ENCODE data around the gene EPHA10.

EPHA10 gene

DNA sequence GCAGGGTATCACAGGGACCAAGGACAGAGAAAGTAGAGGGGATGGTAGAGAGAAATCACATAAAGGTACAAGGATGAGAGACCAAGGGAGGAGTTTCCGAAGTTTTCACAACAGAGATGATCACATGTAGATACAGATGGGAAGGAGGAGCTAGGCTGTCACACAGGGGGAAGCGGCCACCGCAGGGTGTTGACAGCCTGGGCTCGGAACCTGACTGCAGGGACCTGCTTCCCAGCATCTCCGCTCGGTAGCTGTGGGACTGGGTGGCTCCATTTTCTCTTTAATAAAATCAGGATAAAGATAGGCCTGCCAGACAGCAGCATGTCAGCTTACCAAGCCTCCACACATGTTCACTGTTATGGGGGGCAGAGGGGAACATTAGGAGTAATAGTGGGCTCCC lies 40.3 kb downstream of the EPHA10 start:
- Histone ChIP-seq H3K4me3 (replicated peaks; ENCODE audit: insufficient read depth, low read length) (no peak overlapping the region), H3K27ac (replicated peaks) (no peak overlapping the region), H3K27me3 (ENCODE audit: insufficient read depth, poor library complexity, severe bottlenecking) (no peaks in the 10 kb centered on the region)
- TF ChIP-seq CTCF (IDR thresholded peaks at IDR 0.05; ENCODE audit: insufficient read depth, low read length) (no peak), POLR2AphosphoS5 (IDR thresholded peaks at IDR 0.05; ENCODE audit: low read depth) (no peak)
- TF ChIP-seq, protein P1, sequence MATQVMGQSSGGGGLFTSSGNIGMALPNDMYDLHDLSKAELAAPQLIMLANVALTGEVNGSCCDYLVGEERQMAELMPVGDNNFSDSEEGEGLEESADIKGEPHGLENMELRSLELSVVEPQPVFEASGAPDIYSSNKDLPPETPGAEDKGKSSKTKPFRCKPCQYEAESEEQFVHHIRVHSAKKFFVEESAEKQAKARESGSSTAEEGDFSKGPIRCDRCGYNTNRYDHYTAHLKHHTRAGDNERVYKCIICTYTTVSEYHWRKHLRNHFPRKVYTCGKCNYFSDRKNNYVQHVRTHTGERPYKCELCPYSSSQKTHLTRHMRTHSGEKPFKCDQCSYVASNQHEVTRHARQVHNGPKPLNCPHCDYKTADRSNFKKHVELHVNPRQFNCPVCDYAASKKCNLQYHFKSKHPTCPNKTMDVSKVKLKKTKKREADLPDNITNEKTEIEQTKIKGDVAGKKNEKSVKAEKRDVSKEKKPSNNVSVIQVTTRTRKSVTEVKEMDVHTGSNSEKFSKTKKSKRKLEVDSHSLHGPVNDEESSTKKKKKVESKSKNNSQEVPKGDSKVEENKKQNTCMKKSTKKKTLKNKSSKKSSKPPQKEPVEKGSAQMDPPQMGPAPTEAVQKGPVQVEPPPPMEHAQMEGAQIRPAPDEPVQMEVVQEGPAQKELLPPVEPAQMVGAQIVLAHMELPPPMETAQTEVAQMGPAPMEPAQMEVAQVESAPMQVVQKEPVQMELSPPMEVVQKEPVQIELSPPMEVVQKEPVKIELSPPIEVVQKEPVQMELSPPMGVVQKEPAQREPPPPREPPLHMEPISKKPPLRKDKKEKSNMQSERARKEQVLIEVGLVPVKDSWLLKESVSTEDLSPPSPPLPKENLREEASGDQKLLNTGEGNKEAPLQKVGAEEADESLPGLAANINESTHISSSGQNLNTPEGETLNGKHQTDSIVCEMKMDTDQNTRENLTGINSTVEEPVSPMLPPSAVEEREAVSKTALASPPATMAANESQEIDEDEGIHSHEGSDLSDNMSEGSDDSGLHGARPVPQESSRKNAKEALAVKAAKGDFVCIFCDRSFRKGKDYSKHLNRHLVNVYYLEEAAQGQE (IDR thresholded peaks at IDR 0.05; ENCODE audit: insufficient replicate concordance, low read depth): no peak
- no peak for DNase-seq (ENCODE audit: low read depth in 1 of 2, low spot score in 1 of 2)

GRCh38 chr1:37723390-37724078 lies 41.4 kb downstream of the EPHA10 start:
- no peak for TF ChIP-seq POLR2AphosphoS5 (IDR thresholded peaks at IDR 0.05; ENCODE audit: low read depth)
- no peak for TF ChIP-seq CTCF (IDR thresholded peaks at IDR 0.05; ENCODE audit: insufficient read depth, low read length)
- TF ChIP-seq SPI1 (IDR thresholded peaks at IDR 0.05; ENCODE audit: borderline replicate concordance, low read depth): no peak
- TF ChIP-seq GABPA (IDR thresholded peaks at IDR 0.05; ENCODE audit: low read depth): no peak
- TF ChIP-seq, protein P1 (IDR thresholded peaks at IDR 0.05; ENCODE audit: insufficient replicate concordance, low read depth): no peak
- DNase-seq (ENCODE audit: low read depth in 1 of 2, low spot score in 1 of 2): no peak
- H3K27ac ChIP-seq (replicated peaks): no peak overlapping the region
- no peak overlapping the region for H3K4me3 ChIP-seq (replicated peaks; ENCODE audit: insufficient read depth, low read length)
- no peaks in the 10 kb centered on the region for H3K27me3 ChIP-seq (ENCODE audit: insufficient read depth, poor library complexity, severe bottlenecking)

DNA sequence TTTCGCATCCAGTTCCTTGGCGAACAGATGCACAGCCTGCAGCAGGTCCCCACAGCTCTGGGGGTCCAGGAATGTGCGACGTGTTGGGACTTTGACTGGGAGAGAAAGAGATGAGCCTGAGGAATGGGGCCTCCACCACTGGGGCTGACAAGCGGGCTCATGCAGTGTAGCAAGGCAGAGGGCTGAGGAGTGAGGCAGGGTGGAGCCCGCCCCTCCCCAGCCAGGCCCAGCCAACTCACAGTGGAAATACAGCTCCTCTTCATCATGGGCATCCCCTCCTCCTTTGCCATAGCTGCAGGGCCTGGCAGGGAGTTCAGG lies 41.9 kb downstream of the EPHA10 start:
- H3K4me3 ChIP-seq (replicated peaks; ENCODE audit: insufficient read depth, low read length): no peak overlapping the region
- no peak overlapping the region for H3K27ac ChIP-seq (replicated peaks)
- no peak for DNase-seq (ENCODE audit: low read depth in 1 of 2, low spot score in 1 of 2)
- TF ChIP-seq CTCF (IDR thresholded peaks at IDR 0.05; ENCODE audit: insufficient read depth, low read length) (no peak), SPI1 (IDR thresholded peaks at IDR 0.05; ENCODE audit: borderline replicate concordance, low read depth) (no peak), GABPA (IDR thresholded peaks at IDR 0.05; ENCODE audit: low read depth) (no peak), POLR2AphosphoS5 (IDR thresholded peaks at IDR 0.05; ENCODE audit: low read depth) (no peak)
- TF ChIP-seq, protein P1 (IDR thresholded peaks at IDR 0.05; ENCODE audit: insufficient replicate concordance, low read depth): no peak
- no peaks in the 10 kb centered on the region for H3K27me3 ChIP-seq (ENCODE audit: insufficient read depth, poor library complexity, severe bottlenecking)
